HG03097 (cell line): ENCODE measurements around the gene TBC1D26.
A peak's percentile ranks its signal among the peaks of the same experiment; 100 is the strongest.
"Not testable (repeated sequence)": the region's sequence is repeated elsewhere in the genome, so short reads cannot be mapped to it uniquely, and the experiment has no call there.

Experiments used
- ATAC-seq: cut with Tn5 transposase; IDR thresholded peaks from one replicate; pipeline ENCODE4 v1.9.1; 2021; ENCODE audit not compliant: unreplicated experiment, low FRiP score

Gene TBC1D26

DNA sequence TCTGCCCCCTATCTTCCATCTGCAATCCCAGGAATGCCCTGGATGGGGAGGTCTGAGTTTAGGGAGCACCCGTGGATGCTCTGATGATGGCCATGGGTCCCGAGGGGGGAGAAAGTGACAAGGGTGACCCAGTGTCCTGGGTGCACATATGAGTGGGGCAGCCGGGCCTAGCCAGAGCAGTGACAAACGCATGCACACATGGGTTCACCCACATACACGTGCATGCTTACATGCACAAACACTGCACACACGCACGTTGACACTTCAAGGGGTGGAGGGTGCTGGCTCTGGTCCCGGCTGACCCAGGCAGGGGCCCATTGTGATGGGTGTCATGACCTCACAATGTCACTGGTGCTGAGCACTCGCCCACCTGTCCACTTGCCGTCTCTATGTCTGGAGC is at the start of gene TBC1D26:
Gene TBC1D26, plus strand, starts transcription at position 384 of the 400 bp plus-strand sequence. CDS start 3,066 bp downstream, outside the sequence.
- ATAC-seq = not testable (repeated sequence)

GRCh38 chr17:15683135-15683534 is 48.9 kb upstream of the TBC1D26 start:
- not testable (repeated sequence) for ATAC-seq

GRCh38 chr17:15683824-15684478 is 48.1 kb upstream of the TBC1D26 start, which contains the start of gene TRIM16:
TSS of gene TRIM16 (minus strand) at chr17:15684311. CDS start at chr17:15651609, 32,702 bp downstream.
- peak; percentile 88 for ATAC-seq

- not testable (repeated sequence) for ATAC-seq
These were observed 44.6 kb upstream of the TBC1D26 start for GRCh38 chr17:15687494-15687893.

DNA sequence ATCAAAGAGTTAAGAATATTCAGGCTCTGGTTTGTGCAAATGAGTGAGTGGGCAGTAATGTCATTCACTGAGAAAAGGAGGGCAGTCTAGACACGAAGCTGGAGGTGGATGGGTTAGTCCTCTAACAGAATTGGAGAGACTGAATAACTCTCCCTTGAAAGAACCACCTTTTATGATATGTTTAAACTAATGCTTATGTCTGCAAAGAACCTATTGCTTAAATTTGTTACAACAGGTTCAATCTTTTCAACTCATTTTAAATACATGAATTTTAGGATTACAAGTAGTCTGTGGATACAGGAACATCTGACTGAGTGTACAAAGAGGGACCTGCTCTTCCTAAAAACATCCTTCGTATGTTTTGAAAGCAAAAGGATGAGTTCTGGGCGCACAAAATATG is 33.1 kb upstream of the TBC1D26 start:
- not testable (repeated sequence) for ATAC-seq

DNA sequence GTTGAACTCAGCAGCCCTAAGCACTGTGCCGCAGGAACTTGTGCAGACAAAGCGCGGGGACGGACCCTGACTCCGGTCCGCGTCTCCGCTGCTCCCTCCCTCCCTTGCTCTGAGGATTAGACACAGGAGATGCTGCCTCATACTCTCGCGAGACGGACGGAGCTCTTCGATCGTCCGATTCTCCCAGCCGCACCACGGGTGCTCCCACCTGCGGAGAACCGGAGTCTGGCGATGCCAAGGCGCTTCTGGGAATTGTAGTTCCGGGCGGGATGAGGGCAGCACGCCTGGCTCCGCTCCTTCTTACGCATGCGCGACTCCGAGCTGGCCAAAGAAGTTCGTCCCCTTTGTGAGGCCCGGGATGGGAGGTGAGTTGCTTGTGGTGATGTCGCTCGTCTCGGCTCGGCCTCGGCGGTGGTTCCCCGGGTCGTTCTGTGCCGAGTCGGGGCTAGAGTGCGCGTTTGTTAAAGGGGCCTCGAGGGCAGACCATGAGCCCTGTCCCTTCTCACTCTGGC is 32.6 kb upstream of the TBC1D26 start, which contains the start of gene ZNF286A:
Gene ZNF286A, plus strand, starts transcription at position 340 of the 512 bp plus-strand sequence. CDS start 578 bp downstream, outside the sequence.
- ATAC-seq = peak; percentile 98

- ATAC-seq = peak; percentile 3
These were observed 32.1 kb upstream of the TBC1D26 start for GRCh38 chr17:15699937-15700336.

DNA sequence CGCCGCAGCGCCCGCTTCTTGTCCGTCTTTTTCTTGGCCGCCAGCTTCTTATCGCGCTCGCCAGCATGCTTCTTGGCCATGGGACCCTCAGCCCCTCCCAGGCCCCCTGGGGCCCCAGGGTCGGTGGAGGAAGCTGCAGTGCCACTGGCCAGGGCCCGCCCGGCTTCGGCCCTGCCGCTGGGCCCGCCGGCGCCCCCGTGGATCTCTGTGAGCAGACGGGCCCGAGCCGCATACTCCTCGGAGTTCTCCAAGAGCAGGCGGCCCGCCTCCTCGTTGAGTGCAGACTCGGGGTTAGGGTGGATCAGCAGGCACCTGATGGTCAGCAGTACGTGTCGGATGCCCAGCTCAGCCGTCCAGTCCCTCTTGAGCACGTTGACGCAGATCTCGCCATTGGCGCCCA is 27.8 kb upstream of the TBC1D26 start:
- not testable (repeated sequence) for ATAC-seq

GRCh38 chr17:15704813-15705212 is 27.3 kb upstream of the TBC1D26 start:
- ATAC-seq = not testable (repeated sequence)

DNA sequence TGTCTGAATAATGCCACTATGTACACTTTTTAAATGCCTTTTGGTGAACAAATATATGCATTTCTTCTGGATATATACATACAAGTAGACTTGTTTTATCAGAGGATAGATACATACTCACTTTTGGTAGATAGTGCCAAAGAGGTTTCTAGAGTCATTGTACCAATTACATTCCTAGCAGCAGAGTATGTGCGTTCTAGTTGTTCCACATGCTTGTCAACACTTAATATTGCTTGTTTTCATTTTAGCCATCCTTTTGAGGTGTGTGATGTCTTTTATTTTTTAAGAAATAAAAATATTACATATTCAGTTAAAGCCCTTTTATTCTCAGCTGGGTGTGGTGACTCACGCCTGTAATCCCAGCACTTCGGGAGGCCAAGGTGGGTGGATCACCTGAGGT is 23.2 kb upstream of the TBC1D26 start:
- not testable (repeated sequence) for ATAC-seq

DNA sequence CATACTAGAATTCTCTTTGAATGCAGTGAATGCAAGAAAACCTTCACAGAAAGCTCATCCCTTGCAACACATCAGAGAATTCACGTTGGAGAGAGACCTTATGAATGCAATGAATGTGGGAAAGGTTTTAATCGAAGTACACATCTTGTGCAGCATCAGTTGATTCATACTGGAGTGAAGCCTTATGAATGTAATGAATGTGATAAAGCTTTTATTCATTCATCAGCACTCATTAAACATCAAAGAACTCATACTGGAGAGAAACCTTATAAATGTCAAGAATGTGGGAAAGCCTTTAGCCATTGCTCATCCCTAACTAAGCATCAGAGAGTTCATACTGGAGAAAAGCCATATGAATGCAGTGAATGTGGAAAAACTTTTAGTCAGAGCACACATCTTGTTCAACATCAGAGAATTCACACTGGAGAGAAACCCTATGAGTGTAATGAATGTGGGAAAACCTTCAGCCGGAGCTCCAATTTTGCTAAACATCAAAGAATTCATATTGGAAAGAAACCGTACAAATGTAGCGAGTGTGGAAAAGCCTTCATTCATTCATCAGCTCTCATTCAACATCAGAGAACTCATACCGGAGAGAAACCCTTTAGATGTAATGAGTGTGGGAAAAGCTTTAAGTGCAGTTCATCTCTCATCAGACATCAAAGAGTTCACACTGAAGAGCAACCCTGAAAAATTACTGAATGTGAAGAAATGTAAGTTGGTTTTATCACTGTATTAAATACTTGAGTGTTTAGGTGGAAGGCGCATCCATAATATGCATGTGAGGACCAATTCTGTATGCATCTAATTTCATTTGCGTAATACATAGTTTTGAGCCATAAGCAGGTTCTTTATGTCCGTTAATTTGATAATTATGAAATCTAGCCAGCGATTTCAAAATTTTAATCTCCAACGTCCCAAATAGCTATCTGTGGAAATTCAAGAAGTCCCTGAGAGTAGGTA is 15.2 kb upstream of the TBC1D26 start:
- ATAC-seq = not testable (repeated sequence)

GRCh38 chr17:15730535-15730934 is 1.5 kb upstream of the TBC1D26 start:
- not testable (repeated sequence) for ATAC-seq

GRCh38 chr17:15733174-15733789 is 1.2 kb downstream of the TBC1D26 start:
- ATAC-seq = not testable (repeated sequence)

DNA sequence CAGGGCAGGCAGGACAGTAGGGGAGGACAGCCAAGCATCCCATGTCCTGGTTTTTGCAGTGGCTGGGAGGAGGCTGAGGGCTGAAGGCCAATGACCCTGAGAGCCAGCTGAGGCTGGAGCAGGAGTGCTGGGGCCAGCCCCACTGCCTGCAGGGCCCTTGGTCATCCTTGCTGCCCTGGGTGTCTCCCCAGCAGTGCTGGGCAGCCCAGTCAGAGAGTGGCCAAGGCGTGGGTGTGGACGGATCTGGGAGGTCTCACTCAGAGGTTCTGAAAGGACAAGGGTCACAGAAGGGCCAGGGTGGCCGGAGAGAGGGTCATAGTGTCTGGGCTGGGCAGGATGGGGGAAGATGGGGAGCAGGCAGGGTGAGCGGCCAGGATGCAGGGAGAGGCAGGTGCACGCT is 4.5 kb downstream of the TBC1D26 start:
- ATAC-seq = not testable (repeated sequence)

DNA sequence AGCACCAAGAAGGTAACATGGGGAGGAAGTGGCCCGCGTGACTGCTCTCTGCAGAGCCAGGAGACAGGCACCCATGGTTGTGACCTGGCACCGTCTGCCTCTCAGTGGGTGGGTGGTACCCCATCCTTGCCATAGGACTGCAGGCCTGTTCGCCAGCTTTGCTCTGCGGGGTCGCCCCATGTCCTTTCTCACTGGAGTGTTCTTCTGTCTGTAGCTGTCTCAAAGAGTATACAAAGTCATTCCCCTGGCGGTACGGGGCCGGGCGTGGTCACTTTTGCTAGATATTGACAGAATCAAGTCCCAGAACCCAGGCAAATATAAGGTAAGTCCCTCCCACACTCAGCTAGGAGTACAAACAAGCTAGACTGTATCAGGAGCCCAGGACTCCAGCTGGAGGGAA is 6.0 kb downstream of the TBC1D26 start:
- ATAC-seq = no peak

DNA sequence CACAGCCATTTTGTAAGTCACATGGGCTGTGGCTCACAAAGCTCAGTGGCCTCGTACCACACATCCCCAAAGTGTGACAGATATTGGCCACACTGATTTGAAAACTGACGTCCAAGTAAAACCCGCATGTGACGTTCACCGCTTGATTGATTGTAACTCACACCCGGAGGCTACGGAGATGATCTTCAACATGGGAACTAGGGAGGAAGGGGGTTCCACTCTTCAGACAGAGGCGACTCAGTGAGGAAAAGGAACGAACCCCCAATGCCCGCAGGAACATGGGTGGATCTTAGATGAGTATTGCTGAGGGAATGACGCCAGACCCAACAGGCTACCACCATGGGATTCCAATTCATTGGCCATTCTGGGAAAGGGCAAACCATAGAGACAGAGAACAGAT is 7.2 kb downstream of the TBC1D26 start:
- not testable (repeated sequence) for ATAC-seq

DNA sequence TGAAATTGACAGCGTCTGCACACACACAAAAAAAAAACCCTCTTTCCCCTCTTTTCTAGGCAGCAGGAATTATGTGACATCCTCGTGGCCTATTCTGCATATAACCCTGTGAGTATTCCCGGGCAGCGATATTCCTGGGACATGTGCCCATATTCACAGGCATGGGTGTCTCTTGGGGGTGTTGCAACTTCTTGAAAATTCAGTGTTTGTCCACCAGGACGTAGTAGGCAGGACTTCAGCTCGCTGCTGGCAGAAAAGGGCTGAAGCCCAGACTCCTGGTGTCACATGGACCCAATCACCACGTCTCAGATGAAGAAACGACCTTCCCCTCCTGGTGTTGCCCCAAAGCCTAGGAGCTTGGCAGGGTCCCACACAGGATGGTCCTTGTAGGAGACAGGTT is 8.0 kb downstream of the TBC1D26 start:
- not testable (repeated sequence) for ATAC-seq

DNA sequence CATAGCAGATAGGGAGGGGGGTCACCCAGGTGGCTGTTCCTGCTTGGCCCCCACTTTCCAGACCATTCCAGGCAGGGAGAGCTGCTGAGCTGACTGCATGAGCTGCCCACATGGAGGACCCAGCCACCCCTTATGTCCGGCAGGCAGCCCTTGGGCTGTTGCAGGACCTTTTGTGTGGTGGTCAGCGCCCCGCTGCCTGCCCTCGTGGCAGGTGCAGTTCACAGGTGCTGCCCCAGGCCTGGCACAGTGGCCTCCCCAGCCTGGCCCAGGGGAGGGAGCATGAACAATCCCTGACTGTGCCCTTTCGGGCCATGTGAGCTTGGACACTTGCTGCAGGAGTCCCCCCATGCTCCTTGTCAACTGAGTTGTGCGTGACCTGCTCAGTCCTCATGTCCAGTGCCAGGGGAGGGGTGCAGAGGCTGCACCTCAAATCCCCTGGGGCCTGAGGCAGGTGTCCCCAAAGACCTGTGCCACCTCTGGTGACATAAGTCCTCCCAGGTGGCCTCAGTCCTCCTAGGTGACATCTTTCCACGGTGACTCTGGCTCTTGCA is 8.6 kb downstream of the TBC1D26 start:
- ATAC-seq = no peak

DNA sequence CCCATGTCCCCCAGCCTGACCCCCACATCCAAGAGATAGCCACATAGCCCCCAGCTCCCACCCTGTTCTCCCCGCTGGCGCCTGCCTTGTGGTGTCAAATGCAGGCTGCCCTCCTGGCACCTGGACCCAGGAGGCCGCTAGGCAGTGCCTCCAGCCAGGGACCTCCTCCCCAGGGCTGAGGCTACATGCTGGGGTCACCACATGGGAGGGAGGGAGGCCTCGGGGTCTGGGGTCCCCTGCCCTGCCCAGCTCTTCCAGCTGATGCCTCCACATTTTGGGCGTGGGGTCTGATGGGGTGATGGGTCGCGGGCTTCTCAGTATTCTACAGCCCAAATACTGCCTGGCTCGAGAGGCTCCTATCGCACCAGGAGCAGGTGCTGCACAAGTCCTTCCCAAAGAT is 9.5 kb downstream of the TBC1D26 start:
- no peak for ATAC-seq
